SU-DHL-6 (cell line): ENCODE measurements around the gene ITSN2.

ENCODE experiments used
- H2AFZ ChIP-seq: fragments of 200-600 bp; sonication (generic); 2 replicates; pipeline ENCODE4 v1.6.1; 2014; ENCODE audit warnings: low read depth, mild to moderate bottlenecking, moderate library complexity, mixed read lengths, antibody characterized with exemption, low read length; ENCODE audit not compliant: severe bottlenecking
- H3F3A ChIP-seq: fragments of 200-600 bp; shearing (Covaris generic); 2 replicates; pipeline ENCODE4 v1.6.0; 2016; ENCODE audit warnings: antibody characterized with exemption, mild to moderate bottlenecking; ENCODE audit not compliant: insufficient read depth
- H3K27ac ChIP-seq: fragments of 200-600 bp; sonication (generic); 2 replicates; pipeline ENCODE4 v1.5.1; 2016; ENCODE audit warnings: low read depth, mild to moderate bottlenecking, low read length, moderate library complexity, mixed read lengths
- H3K27me3 ChIP-seq: fragments of 200-600 bp; sonication (generic), shearing (Covaris generic); 2 replicates; pipeline ENCODE4 v1.6.0; 2014; ENCODE audit warnings: mild to moderate bottlenecking, low read length
- H3K36me3 ChIP-seq: fragments of 200-600 bp; sonication (generic); 2 replicates; pipeline ENCODE4 v1.6.1; 2014; ENCODE audit warnings: mild to moderate bottlenecking, low read length, mixed read lengths
- H3K4me2 ChIP-seq: fragments of 300-600, 200-600 bp; shearing (Covaris generic), sonication (generic); 2 replicates; pipeline ENCODE4 v1.6.0; 2014; ENCODE audit warnings: low read length, low read depth, mild to moderate bottlenecking; ENCODE audit not compliant: poor library complexity, severe bottlenecking
- H3K4me3 ChIP-seq: fragments of 200-600 bp; sonication (generic); 2 replicates; pipeline ENCODE4 v1.5.1; 2014; ENCODE audit warnings: antibody characterized with exemption, low read length, mild to moderate bottlenecking, mixed read lengths; ENCODE audit not compliant: insufficient read depth, poor library complexity, severe bottlenecking
- H3K79me2 ChIP-seq: fragments of 200-600 bp; sonication (generic); 2 replicates; pipeline ENCODE4 v1.6.1; 2014; ENCODE audit warnings: mild to moderate bottlenecking, low read length, moderate library complexity; ENCODE audit not compliant: insufficient read depth
- H3K9ac ChIP-seq: fragments of 200-600 bp; sonication (generic); 2 replicates; pipeline ENCODE4 v1.7.0; 2014; ENCODE audit warnings: mild to moderate bottlenecking, low read length
- H3K9me2 ChIP-seq: fragments of 200-600 bp; sonication (generic); replicated peaks from 2 replicates; pipeline ENCODE4 v1.6.1; 2014; ENCODE audit warnings: low read length; ENCODE audit not compliant: insufficient read depth
- H3K9me3 ChIP-seq: fragments of 200-600 bp; sonication (generic); 2 replicates; pipeline ENCODE4 v1.6.1; 2014; ENCODE audit warnings: low read length, mixed read lengths; ENCODE audit not compliant: insufficient read depth
- H4K20me1 ChIP-seq: fragments of 200-600 bp; sonication (generic); 2 replicates; pipeline ENCODE4 v1.6.1; 2014; ENCODE audit warnings: low read depth, mild to moderate bottlenecking, antibody characterized with exemption, low read length, moderate library complexity, mixed read lengths
- EZH2phosphoT487 ChIP-seq: fragments of 200-600 bp; sonication (generic), shearing (Covaris generic); conservative IDR thresholded peaks from 2 replicates; pipeline ENCODE4 v1.6.1; 2018; ENCODE audit warnings: mild to moderate bottlenecking, antibody characterized with exemption, low read length, moderate library complexity, mixed read lengths
- TF ChIP-seq, protein P1 (sequence below): fragments of 200-600 bp; sonication (generic); IDR thresholded peaks from one replicate; pipeline ENCODE4 v1.5.1; 2017; ENCODE audit warnings: antibody characterized with exemption, mild to moderate bottlenecking, low read length, moderate library complexity; ENCODE audit not compliant: insufficient read depth, poor library complexity, severe bottlenecking

Gene ITSN2

GRCh38 chr2:24280161-24280560 is 80.2 kb downstream of the ITSN2 start:
- Histone ChIP-seq H3K9me2 (no peaks in the 10 kb centered on the region), H4K20me1 (no peaks in the 10 kb centered on the region), H2AFZ (no peak overlapping the region), H3K79me2 (no peaks in the 10 kb centered on the region), H3F3A (no peaks in the 10 kb centered on the region; the same call in 1 of the 2 replicates), H3K27me3 (no peaks in the 10 kb centered on the region), H3K9me3 (no peaks in the 10 kb centered on the region), H3K36me3 (peaks cover 5% of the 10 kb centered on the region; the same call in 1 of the 2 replicates), H3K4me2 (no peak overlapping the region), H3K4me3 (no peak overlapping the region), H3K9ac (no peak overlapping the region), H3K27ac (no peak overlapping the region)
- TF ChIP-seq EZH2phosphoT487, result no peak
- TF ChIP-seq, protein P1, sequence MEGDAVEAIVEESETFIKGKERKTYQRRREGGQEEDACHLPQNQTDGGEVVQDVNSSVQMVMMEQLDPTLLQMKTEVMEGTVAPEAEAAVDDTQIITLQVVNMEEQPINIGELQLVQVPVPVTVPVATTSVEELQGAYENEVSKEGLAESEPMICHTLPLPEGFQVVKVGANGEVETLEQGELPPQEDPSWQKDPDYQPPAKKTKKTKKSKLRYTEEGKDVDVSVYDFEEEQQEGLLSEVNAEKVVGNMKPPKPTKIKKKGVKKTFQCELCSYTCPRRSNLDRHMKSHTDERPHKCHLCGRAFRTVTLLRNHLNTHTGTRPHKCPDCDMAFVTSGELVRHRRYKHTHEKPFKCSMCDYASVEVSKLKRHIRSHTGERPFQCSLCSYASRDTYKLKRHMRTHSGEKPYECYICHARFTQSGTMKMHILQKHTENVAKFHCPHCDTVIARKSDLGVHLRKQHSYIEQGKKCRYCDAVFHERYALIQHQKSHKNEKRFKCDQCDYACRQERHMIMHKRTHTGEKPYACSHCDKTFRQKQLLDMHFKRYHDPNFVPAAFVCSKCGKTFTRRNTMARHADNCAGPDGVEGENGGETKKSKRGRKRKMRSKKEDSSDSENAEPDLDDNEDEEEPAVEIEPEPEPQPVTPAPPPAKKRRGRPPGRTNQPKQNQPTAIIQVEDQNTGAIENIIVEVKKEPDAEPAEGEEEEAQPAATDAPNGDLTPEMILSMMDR, result no peak

- H3K27ac ChIP-seq, result no peak overlapping the region
- H3K36me3 ChIP-seq, result peaks cover 13% of the 10 kb centered on the region; the same call in 1 of the 2 replicates
- H3K9ac ChIP-seq, result no peak overlapping the region
- no peaks in the 10 kb centered on the region for H3K79me2 ChIP-seq
- H3F3A ChIP-seq, result no peaks in the 10 kb centered on the region; the same call in 1 of the 2 replicates
- no peak overlapping the region for H2AFZ ChIP-seq
- H3K4me3 ChIP-seq, result no peak overlapping the region
- H3K9me3 ChIP-seq, result no peaks in the 10 kb centered on the region
- H4K20me1 ChIP-seq, result no peaks in the 10 kb centered on the region
- TF ChIP-seq, protein P1, result no peak
- TF ChIP-seq EZH2phosphoT487, result no peak
- no peak overlapping the region for H3K4me2 ChIP-seq
- H3K27me3 ChIP-seq, result no peaks in the 10 kb centered on the region
- no peaks in the 10 kb centered on the region for H3K9me2 ChIP-seq
These were observed 83.9 kb downstream of the ITSN2 start for GRCh38 chr2:24276349-24276899.

DNA sequence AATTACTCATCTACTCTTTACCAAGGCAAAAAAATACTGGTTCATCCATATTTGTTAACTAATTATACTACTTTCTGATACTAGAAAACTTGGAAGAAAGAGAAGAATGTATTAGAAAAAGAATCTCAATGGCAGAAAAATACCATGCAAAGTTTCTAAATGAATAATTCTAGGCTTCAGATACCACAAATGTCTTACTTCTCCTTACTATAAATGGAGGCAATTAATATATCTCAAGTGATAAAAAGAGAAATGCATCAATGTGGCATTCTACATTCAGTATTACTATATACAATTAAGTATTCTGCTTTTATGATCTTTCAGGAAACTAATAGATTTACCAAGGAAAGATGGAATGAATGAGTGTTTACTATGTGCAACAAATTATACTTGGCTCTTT is 85.5 kb downstream of the ITSN2 start:
- no peaks in the 10 kb centered on the region for H4K20me1 ChIP-seq
- no peak for TF ChIP-seq EZH2phosphoT487
- TF ChIP-seq, protein P1, result no peak
- no peak overlapping the region for H3K4me2 ChIP-seq
- no peaks in the 10 kb centered on the region; the same call in 1 of the 2 replicates for H3F3A ChIP-seq
- no peaks in the 10 kb centered on the region for H3K27me3 ChIP-seq
- H3K27ac ChIP-seq, result no peak overlapping the region
- H3K79me2 ChIP-seq, result no peaks in the 10 kb centered on the region
- no peak overlapping the region for H3K9ac ChIP-seq
- no peaks in the 10 kb centered on the region for H3K9me3 ChIP-seq
- no peak overlapping the region for H2AFZ ChIP-seq
- no peak overlapping the region for H3K4me3 ChIP-seq
- H3K9me2 ChIP-seq, result no peaks in the 10 kb centered on the region
- H3K36me3 ChIP-seq, result peaks cover 13% of the 10 kb centered on the region; the same call in 1 of the 2 replicates
